ENCODE data around the gene DCLK1. TPM values are rescaled to one million over a fixed set of nuclear protein-coding genes. Genes with fewer than 3 reads are reported as not detected.

Gene DCLK1
- total RNA-seq, 1 donor from 2014 or later, result 3.9 TPM

DNA sequence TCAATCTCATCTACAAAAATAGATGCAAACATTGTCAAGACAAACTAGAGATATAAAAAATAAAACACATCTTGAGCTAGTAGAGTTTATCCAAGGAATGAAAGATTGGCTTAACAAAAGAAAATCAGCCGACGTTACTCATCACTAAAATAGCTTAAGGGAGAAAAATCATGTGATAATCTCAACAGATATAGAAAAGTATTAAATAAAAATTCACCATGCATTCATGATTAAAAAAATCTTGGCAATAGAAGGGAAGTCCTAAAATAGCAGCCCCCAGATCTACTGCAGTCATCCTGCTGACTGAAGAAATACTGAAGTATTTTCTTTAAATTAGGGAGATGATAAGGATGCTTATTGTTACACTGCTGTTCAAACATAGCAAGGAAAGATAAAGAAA, 12.6 kb upstream of the DCLK1 start:
- DNase-seq (ENCODE audit: low spot score, unreplicated experiment), result no peak
- H3K36me3 Mint-ChIP-seq (ENCODE audit: insufficient read depth), result no peaks in the 10 kb centered on the region
- H3K4me3 Mint-ChIP-seq (ENCODE audit: low read depth), result no peak overlapping the region
- peaks cover 11% of the 10 kb centered on the region for H3K9me3 Mint-ChIP-seq (ENCODE audit: low read depth)
- H3K27me3 Mint-ChIP-seq, result no peaks in the 10 kb centered on the region
- TF ChIP-seq, protein P1, sequence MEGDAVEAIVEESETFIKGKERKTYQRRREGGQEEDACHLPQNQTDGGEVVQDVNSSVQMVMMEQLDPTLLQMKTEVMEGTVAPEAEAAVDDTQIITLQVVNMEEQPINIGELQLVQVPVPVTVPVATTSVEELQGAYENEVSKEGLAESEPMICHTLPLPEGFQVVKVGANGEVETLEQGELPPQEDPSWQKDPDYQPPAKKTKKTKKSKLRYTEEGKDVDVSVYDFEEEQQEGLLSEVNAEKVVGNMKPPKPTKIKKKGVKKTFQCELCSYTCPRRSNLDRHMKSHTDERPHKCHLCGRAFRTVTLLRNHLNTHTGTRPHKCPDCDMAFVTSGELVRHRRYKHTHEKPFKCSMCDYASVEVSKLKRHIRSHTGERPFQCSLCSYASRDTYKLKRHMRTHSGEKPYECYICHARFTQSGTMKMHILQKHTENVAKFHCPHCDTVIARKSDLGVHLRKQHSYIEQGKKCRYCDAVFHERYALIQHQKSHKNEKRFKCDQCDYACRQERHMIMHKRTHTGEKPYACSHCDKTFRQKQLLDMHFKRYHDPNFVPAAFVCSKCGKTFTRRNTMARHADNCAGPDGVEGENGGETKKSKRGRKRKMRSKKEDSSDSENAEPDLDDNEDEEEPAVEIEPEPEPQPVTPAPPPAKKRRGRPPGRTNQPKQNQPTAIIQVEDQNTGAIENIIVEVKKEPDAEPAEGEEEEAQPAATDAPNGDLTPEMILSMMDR (IDR thresholded peaks at IDR 0.05; ENCODE audit: unreplicated experiment), result no peak
- H3K4me1 Mint-ChIP-seq (ENCODE audit: low read depth), result no peaks in the 10 kb centered on the region
- no peak overlapping the region for H3K27ac Mint-ChIP-seq

DNA sequence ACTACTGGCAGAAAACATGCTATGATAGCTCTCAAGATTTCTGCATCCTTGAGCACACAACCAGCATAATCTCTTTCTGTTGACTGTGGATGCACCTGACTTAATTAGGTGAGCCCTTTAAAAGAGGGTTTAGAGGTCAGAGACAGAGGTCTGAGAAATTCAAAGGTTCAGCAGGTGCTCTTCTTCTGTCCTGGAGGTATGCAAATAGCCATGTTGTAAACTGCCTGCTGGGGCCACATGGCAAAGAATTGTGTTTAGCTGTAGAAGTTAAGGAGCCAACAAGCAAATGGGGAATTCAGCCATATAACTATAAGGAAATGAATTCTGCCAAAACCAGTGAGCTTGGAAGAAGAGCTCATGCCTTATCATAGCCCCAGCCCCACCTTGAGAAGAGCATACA, 11.6 kb upstream of the DCLK1 start:
- TF ChIP-seq, protein P1 (IDR thresholded peaks at IDR 0.05; ENCODE audit: unreplicated experiment), result no peak

DNA sequence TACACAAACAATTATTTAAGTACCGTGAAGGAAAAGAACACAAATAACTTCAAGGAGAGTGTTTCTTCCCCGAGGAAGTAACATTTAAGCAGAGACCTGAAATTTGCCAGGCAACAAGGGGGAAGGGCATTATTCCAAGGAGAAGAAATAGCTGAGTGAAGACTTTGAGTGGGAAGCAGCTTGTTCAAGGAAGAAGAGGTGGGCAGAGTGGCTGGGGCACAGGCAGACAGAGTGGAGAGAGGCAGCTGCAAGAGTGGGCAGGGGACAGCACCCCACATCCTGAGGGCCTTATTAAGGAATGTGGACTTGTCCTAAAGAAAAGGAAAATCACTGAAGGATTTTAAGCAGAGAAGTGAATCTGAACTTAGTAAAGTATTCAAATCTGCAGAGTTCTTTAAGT, 4.7 kb upstream of the DCLK1 start:
- no peak overlapping the region for H3K27ac Mint-ChIP-seq
- H3K27me3 Mint-ChIP-seq, result peaks cover 37% of the 10 kb centered on the region
- DNase-seq (ENCODE audit: low spot score, unreplicated experiment), result no peak

More for the DNA sequence above, 11.6 kb upstream of the DCLK1 start:
- no peak overlapping the region for H3K27ac Mint-ChIP-seq
- peaks cover 11% of the 10 kb centered on the region for H3K9me3 Mint-ChIP-seq (ENCODE audit: low read depth)
- DNase-seq (ENCODE audit: low spot score, unreplicated experiment), result no peak
- no peaks in the 10 kb centered on the region for H3K27me3 Mint-ChIP-seq
- no peaks in the 10 kb centered on the region for H3K36me3 Mint-ChIP-seq (ENCODE audit: insufficient read depth)
- H3K4me3 Mint-ChIP-seq (ENCODE audit: low read depth), result no peak overlapping the region
- H3K4me1 Mint-ChIP-seq (ENCODE audit: low read depth), result no peaks in the 10 kb centered on the region

DNA sequence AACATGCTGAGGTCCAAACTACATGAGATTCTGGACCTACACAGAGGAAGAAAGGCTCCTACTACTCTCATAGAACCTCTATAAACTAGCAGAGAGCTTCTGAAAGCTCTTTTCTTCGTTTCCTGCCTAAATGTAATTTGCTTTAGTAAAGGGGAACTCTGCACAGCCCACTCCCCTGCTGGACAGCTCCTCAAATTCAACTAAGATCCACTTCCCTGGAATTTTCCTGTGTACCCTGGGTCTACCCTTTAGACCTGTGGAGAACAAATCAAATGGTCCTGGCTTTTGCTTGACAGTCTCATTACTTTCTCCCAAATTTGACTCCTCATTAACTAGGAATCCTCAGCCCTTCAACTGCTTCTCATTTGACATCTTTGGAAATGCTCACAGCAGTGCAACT, 3.5 kb upstream of the DCLK1 start:
- TF ChIP-seq, protein P1 (IDR thresholded peaks at IDR 0.05; ENCODE audit: unreplicated experiment), result no peak
- Mint-ChIP-seq H3K36me3 (ENCODE audit: insufficient read depth) (no peaks in the 10 kb centered on the region), H3K27me3 (peaks cover 48% of the 10 kb centered on the region), H3K4me1 (ENCODE audit: low read depth) (peaks cover 6% of the 10 kb centered on the region), H3K27ac (peak overlapping the region; percentile 23), H3K9me3 (ENCODE audit: low read depth) (no peaks in the 10 kb centered on the region), H3K4me3 (ENCODE audit: low read depth) (no peak overlapping the region)
- DNase-seq (ENCODE audit: low spot score, unreplicated experiment), result no peak

More for the DNA sequence above, 4.7 kb upstream of the DCLK1 start:
- Mint-ChIP-seq H3K4me3 (ENCODE audit: low read depth) (no peak overlapping the region), H3K9me3 (ENCODE audit: low read depth) (peaks cover 7% of the 10 kb centered on the region), H3K4me1 (ENCODE audit: low read depth) (no peaks in the 10 kb centered on the region), H3K36me3 (ENCODE audit: insufficient read depth) (no peaks in the 10 kb centered on the region)
- TF ChIP-seq, protein P1 (IDR thresholded peaks at IDR 0.05; ENCODE audit: unreplicated experiment), result no peak

DNA sequence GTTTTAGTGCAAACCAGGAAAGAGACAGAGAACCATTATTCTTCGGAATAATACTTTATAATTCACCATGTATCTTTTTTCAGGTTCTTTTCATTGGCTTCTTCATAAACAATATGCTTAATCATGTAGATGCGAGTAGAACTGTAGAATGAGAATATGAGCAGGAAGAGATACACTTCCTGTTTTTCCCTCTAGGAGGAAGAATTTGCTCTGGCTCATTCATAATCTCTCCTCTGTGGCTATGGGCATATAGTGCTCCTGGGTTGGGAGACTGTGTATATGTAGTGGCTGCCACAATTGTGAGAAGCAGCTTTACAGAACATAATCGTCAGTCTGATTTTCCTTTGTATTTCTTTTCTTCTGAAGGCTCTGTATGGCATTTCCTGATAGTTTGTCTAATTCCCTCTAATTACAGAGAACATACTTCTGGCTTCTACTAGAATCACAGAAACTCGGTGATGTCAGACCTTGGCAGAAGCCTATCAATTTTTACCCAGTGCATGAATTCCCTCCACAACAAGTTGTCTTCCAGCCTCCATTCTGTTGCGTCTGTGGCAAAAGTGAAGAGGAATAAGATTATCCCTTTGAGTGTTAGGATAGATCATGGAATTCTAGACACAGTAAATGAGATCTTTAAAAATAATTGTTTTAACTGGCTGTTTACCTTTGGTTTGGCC, 2.9 kb upstream of the DCLK1 start:
- H3K4me3 Mint-ChIP-seq (ENCODE audit: low read depth), result no peak overlapping the region
- no peak for DNase-seq (ENCODE audit: low spot score, unreplicated experiment)
- peaks cover 53% of the 10 kb centered on the region for H3K27me3 Mint-ChIP-seq
- H3K36me3 Mint-ChIP-seq (ENCODE audit: insufficient read depth), result no peaks in the 10 kb centered on the region
- TF ChIP-seq, protein P1 (IDR thresholded peaks at IDR 0.05; ENCODE audit: unreplicated experiment), result peak; percentile 12
- H3K9me3 Mint-ChIP-seq (ENCODE audit: low read depth), result no peaks in the 10 kb centered on the region
- H3K4me1 Mint-ChIP-seq (ENCODE audit: low read depth), result peaks cover 6% of the 10 kb centered on the region
- H3K27ac Mint-ChIP-seq, result no peak overlapping the region
